Measurements from ENCODE around the gene IL1B.

The IL1B gene

GRCh38 chr2:112820343-112820742 is 16.2 kb downstream of the IL1B start:
- Histone ChIP-seq H3K27ac (ENCODE audit: low read depth, low read length) (no peak overlapping the region), H3F3A (ENCODE audit: control insufficient read depth, insufficient read depth) (no peaks in the 10 kb centered on the region)

GRCh38 chr2:112819081-112819480 is 17.5 kb downstream of the IL1B start:
- Histone ChIP-seq H3K4me1 (ENCODE audit: control insufficient read depth, low read length) (no peaks in the 10 kb centered on the region), H3K4me2 (ENCODE audit: low read length) (no peak overlapping the region), H3F3A (ENCODE audit: control insufficient read depth, insufficient read depth) (no peaks in the 10 kb centered on the region), H3K9me3 (ENCODE audit: control insufficient read depth, insufficient read depth, low read length) (no peaks in the 10 kb centered on the region), H3K79me2 (ENCODE audit: control insufficient read depth, low read length) (no peaks in the 10 kb centered on the region), H3K27me3 (ENCODE audit: control insufficient read depth, low read length) (no peaks in the 10 kb centered on the region), H3K27ac (ENCODE audit: low read depth, low read length) (no peak overlapping the region), H4K20me1 (ENCODE audit: control insufficient read depth, insufficient read depth, low read depth, low read length) (no peaks in the 10 kb centered on the region), H3K36me3 (ENCODE audit: control insufficient read depth, low read length) (no peaks in the 10 kb centered on the region), H3K9me2 (replicated peaks; ENCODE audit: control insufficient read depth, low read length) (no peaks in the 10 kb centered on the region), H3K4me3 (ENCODE audit: low read length) (no peak overlapping the region)
- no peak for TF ChIP-seq EZH2phosphoT487 (IDR thresholded peaks at IDR 0.05; ENCODE audit: borderline replicate concordance, low read length)
- TF ChIP-seq CTCF (IDR thresholded peaks at IDR 0.05; ENCODE audit: low read depth, low read length, poor library complexity, severe bottlenecking): no peak

More at GRCh38 chr2:112820343-112820742, 16.2 kb downstream of the IL1B start:
- Histone ChIP-seq H4K20me1 (ENCODE audit: control insufficient read depth, insufficient read depth, low read depth, low read length) (no peaks in the 10 kb centered on the region), H3K9me3 (ENCODE audit: control insufficient read depth, insufficient read depth, low read length) (no peaks in the 10 kb centered on the region), H3K4me1 (ENCODE audit: control insufficient read depth, low read length) (no peaks in the 10 kb centered on the region), H3K4me3 (ENCODE audit: low read length) (no peak overlapping the region), H3K36me3 (ENCODE audit: control insufficient read depth, low read length) (no peaks in the 10 kb centered on the region), H3K79me2 (ENCODE audit: control insufficient read depth, low read length) (no peaks in the 10 kb centered on the region), H3K9me2 (replicated peaks; ENCODE audit: control insufficient read depth, low read length) (no peaks in the 10 kb centered on the region), H3K4me2 (ENCODE audit: low read length) (no peak overlapping the region), H3K27me3 (ENCODE audit: control insufficient read depth, low read length) (no peaks in the 10 kb centered on the region)
- TF ChIP-seq EZH2phosphoT487 (IDR thresholded peaks at IDR 0.05; ENCODE audit: borderline replicate concordance, low read length): no peak
- no peak for TF ChIP-seq CTCF (IDR thresholded peaks at IDR 0.05; ENCODE audit: low read depth, low read length, poor library complexity, severe bottlenecking)

GRCh38 chr2:112818094-112818902 is 18.3 kb downstream of the IL1B start:
- H3K79me2 ChIP-seq (ENCODE audit: control insufficient read depth, low read length): no peaks in the 10 kb centered on the region
- no peak overlapping the region for H3K27ac ChIP-seq (ENCODE audit: low read depth, low read length)
- H3F3A ChIP-seq (ENCODE audit: control insufficient read depth, insufficient read depth): no peaks in the 10 kb centered on the region
- no peaks in the 10 kb centered on the region for H3K9me2 ChIP-seq (replicated peaks; ENCODE audit: control insufficient read depth, low read length)
- no peaks in the 10 kb centered on the region for H4K20me1 ChIP-seq (ENCODE audit: control insufficient read depth, insufficient read depth, low read depth, low read length)
- no peaks in the 10 kb centered on the region for H3K4me1 ChIP-seq (ENCODE audit: control insufficient read depth, low read length)
- H3K27me3 ChIP-seq (ENCODE audit: control insufficient read depth, low read length): no peaks in the 10 kb centered on the region
- H3K4me2 ChIP-seq (ENCODE audit: low read length): no peak overlapping the region
- H3K4me3 ChIP-seq (ENCODE audit: low read length): no peak overlapping the region
- TF ChIP-seq CTCF (IDR thresholded peaks at IDR 0.05; ENCODE audit: low read depth, low read length, poor library complexity, severe bottlenecking) (no peak), EZH2phosphoT487 (IDR thresholded peaks at IDR 0.05; ENCODE audit: borderline replicate concordance, low read length) (no peak)
- H3K36me3 ChIP-seq (ENCODE audit: control insufficient read depth, low read length): no peaks in the 10 kb centered on the region
- H3K9me3 ChIP-seq (ENCODE audit: control insufficient read depth, insufficient read depth, low read length): no peaks in the 10 kb centered on the region

All from DOHH2 (cell line).